HepG2 (cell line): ENCODE measurements around the gene FBXO11. TPM values are rescaled to one million over a fixed set of nuclear protein-coding genes. Genes with fewer than 3 reads are reported as not detected.

Experiments
- ADNP ChIP-seq: sonication (generic); formaldehyde crosslinking; IDR thresholded peaks from 2 replicates; pipeline ENCODE4 v1.4.0; 2020; ENCODE audit warnings: missing genetic modification reagents
- AHR ChIP-seq: IDR thresholded peaks from 2 replicates; pipeline ENCODE4 v1.6.1; 2018; ENCODE audit warnings: missing genetic modification reagents, missing compliant biosample characterization
- AKAP8 ChIP-seq: sonication (generic); formaldehyde crosslinking; IDR thresholded peaks from 2 replicates; pipeline ENCODE4 v1.5.1; 2020; ENCODE audit warnings: mild to moderate bottlenecking, missing genetic modification reagents
- DNMT1 ChIP-seq: sonication (generic); formaldehyde crosslinking; IDR thresholded peaks from 2 replicates; pipeline ENCODE4 v1.5.1; 2020; ENCODE audit warnings: mild to moderate bottlenecking, missing genetic modification reagents
- DPF2 ChIP-seq: sonication (generic); formaldehyde crosslinking; IDR thresholded peaks from 2 replicates; pipeline ENCODE4 v1.4.0; 2020; ENCODE audit warnings: mild to moderate bottlenecking, low read depth, missing genetic modification reagents, borderline replicate concordance
- DR1 ChIP-seq: sonication (generic); formaldehyde crosslinking; IDR thresholded peaks from 2 replicates; pipeline ENCODE4 v1.8.0; 2021; ENCODE audit warnings: mild to moderate bottlenecking, missing genetic modification reagents, inconsistent platforms
- FOXK1 ChIP-seq: sonication (generic); formaldehyde crosslinking; IDR thresholded peaks from 2 replicates; pipeline ENCODE4 v1.4.0; 2020; ENCODE audit warnings: low read depth, missing genetic modification reagents, borderline replicate concordance
- GLI4 ChIP-seq: sonication (generic); formaldehyde crosslinking; IDR thresholded peaks from 2 replicates; pipeline ENCODE4 v1.5.1; 2020; ENCODE audit warnings: missing genetic modification reagents, mild to moderate bottlenecking, moderate library complexity, borderline replicate concordance
- ISX ChIP-seq: sonication (generic); formaldehyde crosslinking; conservative IDR thresholded peaks from 2 replicates; pipeline ENCODE4 v1.5.0; 2020; ENCODE audit warnings: missing genetic modification reagents
- KDM5B ChIP-seq: sonication (generic); formaldehyde crosslinking; IDR thresholded peaks from 2 replicates; pipeline ENCODE4 v1.4.0; 2020; ENCODE audit warnings: missing genetic modification reagents, mild to moderate bottlenecking, borderline replicate concordance
- KLF16 ChIP-seq, 2 experiments: sonication (generic) in 1 of 2; formaldehyde crosslinking in 1 of 2; IDR thresholded peaks; 2 replicates each; pipeline versions ENCODE4 v1.6.1 to v1.8.0; 2016 to 2023; ENCODE audit warnings: missing genetic modification reagents in 2 of 2, missing compliant biosample characterization in 1 of 2
- MAFG ChIP-seq: sonication (generic); formaldehyde crosslinking; IDR thresholded peaks from 2 replicates; pipeline ENCODE4 v1.5.1; 2020; ENCODE audit warnings: mild to moderate bottlenecking, missing genetic modification reagents
- MED13 ChIP-seq: sonication (generic); formaldehyde crosslinking; IDR thresholded peaks from 2 replicates; pipeline ENCODE4 v1.5.0; 2020; ENCODE audit warnings: missing genetic modification reagents
- MEIS2 ChIP-seq: sonication (generic); formaldehyde crosslinking; IDR thresholded peaks from 2 replicates; pipeline ENCODE4 v1.9.0; 2021; ENCODE audit warnings: mild to moderate bottlenecking, missing genetic modification reagents
- MIXL1 ChIP-seq: IDR thresholded peaks from 2 replicates; pipeline ENCODE4 v1.6.1; 2016
- MYC ChIP-seq: sonication (generic); formaldehyde crosslinking; IDR thresholded peaks from 2 replicates; pipeline ENCODE4 v1.9.0; 2021; ENCODE audit warnings: missing genetic modification reagents, borderline replicate concordance
- NBN ChIP-seq: fragments of 450-650 bp; conservative IDR thresholded peaks from 2 replicates; pipeline ENCODE4 v1.6.1; 2017
- NCOA5 ChIP-seq: sonication (generic); formaldehyde crosslinking; IDR thresholded peaks from 2 replicates; pipeline ENCODE4 v1.4.0; 2020; ENCODE audit warnings: missing genetic modification reagents
- NFATC3 ChIP-seq: sonication (generic); formaldehyde crosslinking; IDR thresholded peaks from 2 replicates; pipeline ENCODE4 v1.5.1; 2020; ENCODE audit warnings: mild to moderate bottlenecking, missing genetic modification reagents
- NPAS2 ChIP-seq: sonication (generic); formaldehyde crosslinking; IDR thresholded peaks from 2 replicates; pipeline ENCODE4 v1.8.0; 2022; ENCODE audit warnings: mild to moderate bottlenecking, missing genetic modification reagents, borderline replicate concordance
- PTBP1 ChIP-seq: fragments of 200-400 bp; formaldehyde crosslinking; IDR thresholded peaks from 2 replicates; pipeline ENCODE4 v1.6.1; 2018; ENCODE audit warnings: low read length, low read depth; ENCODE audit not compliant: poor library complexity, severe bottlenecking
- SAFB2 ChIP-seq: sonication (generic); formaldehyde crosslinking; IDR thresholded peaks from 2 replicates; pipeline ENCODE4 v1.5.1; 2020; ENCODE audit warnings: missing genetic modification reagents, low read depth, mild to moderate bottlenecking, borderline replicate concordance
- SKI ChIP-seq: fragments of 450-650 bp; IDR thresholded peaks from one replicate; pipeline ENCODE4 v1.6.1; 2018; ENCODE audit warnings: mild to moderate bottlenecking; ENCODE audit not compliant: partially characterized antibody
- YEATS2 ChIP-seq: sonication (generic); formaldehyde crosslinking; IDR thresholded peaks from 2 replicates; pipeline ENCODE4 v1.4.0; 2020; ENCODE audit warnings: missing genetic modification reagents, borderline replicate concordance
- ZFP36L2 ChIP-seq: sonication (generic); formaldehyde crosslinking; IDR thresholded peaks from 2 replicates; pipeline ENCODE4 v1.4.0; 2020; ENCODE audit warnings: missing genetic modification reagents
- ZMYM4 ChIP-seq: sonication (generic); formaldehyde crosslinking; IDR thresholded peaks from 2 replicates; pipeline ENCODE4 v1.8.1; 2023; ENCODE audit warnings: mild to moderate bottlenecking, missing genetic modification reagents
- ZNF564 ChIP-seq: sonication (generic); formaldehyde crosslinking; IDR thresholded peaks from 2 replicates; pipeline ENCODE4 v1.8.1; 2023; ENCODE audit warnings: mild to moderate bottlenecking, missing genetic modification reagents
- ZNF792 ChIP-seq: IDR thresholded peaks from 2 replicates; pipeline ENCODE4 v1.6.1; 2016
- ZNF841 ChIP-seq: sonication (generic); formaldehyde crosslinking; IDR thresholded peaks from 2 replicates; pipeline ENCODE4 v1.8.1; 2023; ENCODE audit warnings: missing genetic modification reagents, borderline replicate concordance
- ZNF891 ChIP-seq: sonication (generic); formaldehyde crosslinking; IDR thresholded peaks from 2 replicates; pipeline ENCODE4 v1.5.0; 2020; ENCODE audit warnings: mild to moderate bottlenecking, missing genetic modification reagents
- polyA plus RNA-seq, 8 experiments: library from polyadenylated mRNA; depleted of rRNA in 3 of 8; stranded (reverse) in 7 of 8; unstranded in 1 of 8; fragments of >200 nt; fragmentation: Illumina TruSeq in 4 of 8; extraction: Trizol in 4 of 8; gene quantifications; 2 replicates each; pipeline versions ENCODE4 v1.2.1 to v1.2.3, GENCODE V29; 2011 to 2016; ENCODE audit warnings: low read depth in 4 of 8, missing spikeins in 1 of 8, mixed read lengths in 1 of 8; ENCODE audit not compliant: insufficient read depth in 1 of 8
- total RNA-seq, 5 experiments: library from RNA; depleted of rRNA; stranded (reverse); fragments of >200 nt; fragmentation: Illumina TruSeq; extraction: Trizol; gene quantifications; 2 replicates each; pipeline ENCODE4 v1.2.3, GENCODE V29; 2016; ENCODE audit warnings: low read depth in 1 of 5
- TF ChIP-seq, protein P1 (sequence below): IDR thresholded peaks from 2 replicates; pipeline ENCODE4 v1.6.1; 2018; ENCODE audit warnings: missing genetic modification reagents
- TF ChIP-seq, protein P2 (sequence below): sonication (generic); formaldehyde crosslinking; IDR thresholded peaks from 2 replicates; pipeline ENCODE4 v1.4.0; 2020; ENCODE audit warnings: mild to moderate bottlenecking, missing genetic modification reagents

The FBXO11 gene
- total and polyA plus RNA-seq, 2 of the 13 experiments (the other 11 are each of a cell fraction or from before 2014, with no cell fraction given) = 27.9 to 47.6 TPM

GRCh38 chr2:47783486-47784351, 122.6 kb downstream of the FBXO11 start (continued):
- TF ChIP-seq MYC (CRISPR knock-in tag) = peak; percentile 25; the same call in 1 of the 2 replicates
- TF ChIP-seq MAFG (CRISPR knock-in tag) = no peak
- TF ChIP-seq NFATC3 (CRISPR knock-in tag) = no peak
- no peak for TF ChIP-seq ZFP36L2 (CRISPR knock-in tag)
- TF ChIP-seq KLF16 (CRISPR knock-in tag; IDR thresholded peaks at IDR 0.05) = no peak
- no peak for TF ChIP-seq KDM5B (CRISPR knock-in tag)
- no peak for TF ChIP-seq ZNF841 (CRISPR knock-in tag)
- no peak for TF ChIP-seq NCOA5 (CRISPR knock-in tag)
- no peak for TF ChIP-seq MED13 (CRISPR knock-in tag)
- peak; percentile 28; the same call in 1 of the 2 replicates for TF ChIP-seq ZNF891 (CRISPR knock-in tag)
- TF ChIP-seq, protein P1, sequence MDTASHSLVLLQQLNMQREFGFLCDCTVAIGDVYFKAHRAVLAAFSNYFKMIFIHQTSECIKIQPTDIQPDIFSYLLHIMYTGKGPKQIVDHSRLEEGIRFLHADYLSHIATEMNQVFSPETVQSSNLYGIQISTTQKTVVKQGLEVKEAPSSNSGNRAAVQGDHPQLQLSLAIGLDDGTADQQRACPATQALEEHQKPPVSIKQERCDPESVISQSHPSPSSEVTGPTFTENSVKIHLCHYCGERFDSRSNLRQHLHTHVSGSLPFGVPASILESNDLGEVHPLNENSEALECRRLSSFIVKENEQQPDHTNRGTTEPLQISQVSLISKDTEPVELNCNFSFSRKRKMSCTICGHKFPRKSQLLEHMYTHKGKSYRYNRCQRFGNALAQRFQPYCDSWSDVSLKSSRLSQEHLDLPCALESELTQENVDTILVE (CRISPR knock-in tag) = no peak
- TF ChIP-seq SKI = no peak
- TF ChIP-seq ZMYM4 = no peak
- no peak for TF ChIP-seq DPF2 (CRISPR knock-in tag)
- TF ChIP-seq, protein P2, sequence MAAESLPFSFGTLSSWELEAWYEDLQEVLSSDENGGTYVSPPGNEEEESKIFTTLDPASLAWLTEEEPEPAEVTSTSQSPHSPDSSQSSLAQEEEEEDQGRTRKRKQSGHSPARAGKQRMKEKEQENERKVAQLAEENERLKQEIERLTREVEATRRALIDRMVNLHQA (CRISPR knock-in tag) = no peak
- no peak for TF ChIP-seq ZNF792 (CRISPR knock-in tag)
- TF ChIP-seq NPAS2 (CRISPR knock-in tag) = no peak
- no peak for TF ChIP-seq NBN
- no peak for TF ChIP-seq ZNF564 (CRISPR knock-in tag)
- no peak for TF ChIP-seq DNMT1 (CRISPR knock-in tag)
- no peak for TF ChIP-seq PTBP1
- TF ChIP-seq GLI4 (CRISPR knock-in tag) = no peak
- TF ChIP-seq ADNP (CRISPR knock-in tag) = no peak
- no peak; the same call in 1 of the 2 replicates for TF ChIP-seq AHR (CRISPR knock-in tag)
- no peak for TF ChIP-seq ISX (CRISPR knock-in tag)
- no peak for TF ChIP-seq DR1
- TF ChIP-seq YEATS2 (CRISPR knock-in tag) = no peak
- no peak for TF ChIP-seq AKAP8
- TF ChIP-seq MEIS2 (CRISPR knock-in tag) = 0 out of 2 replicates have a peak, but pooled peaks have one; percentile 12
- TF ChIP-seq FOXK1 = no peak
- TF ChIP-seq MIXL1 = no peak
- no peak; the same call in 1 of the 2 replicates for TF ChIP-seq SAFB2 (CRISPR knock-in tag)
